ENCODE data around the gene C7orf25. TPM values are rescaled to one million over a fixed set of nuclear protein-coding genes. Genes with fewer than 3 reads are reported as not detected.

C7orf25 gene
- total RNA-seq, 1 donor from 2014 or later: 5.0 TPM

DNA sequence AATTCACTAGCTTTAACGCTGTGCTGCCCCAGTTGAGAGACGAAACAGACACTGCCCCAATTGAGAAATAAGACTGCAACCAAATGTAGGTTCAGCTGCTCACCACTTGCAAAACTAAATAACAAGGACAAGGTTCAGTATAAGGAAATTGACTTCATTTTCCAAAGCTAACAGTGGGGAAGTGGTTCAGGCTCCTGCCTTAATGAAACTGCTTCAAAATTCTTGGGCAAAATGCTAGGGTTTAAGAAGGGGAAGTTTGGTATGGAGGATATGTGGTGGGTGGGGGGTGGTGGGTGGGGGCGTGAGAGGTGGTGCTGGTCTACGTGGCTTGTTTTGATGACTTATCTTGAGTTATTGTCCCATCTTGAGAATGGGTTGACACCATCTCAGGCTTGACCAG, 42.1 kb upstream of the C7orf25 start:
- H3K4me1 Mint-ChIP-seq (ENCODE audit: unreplicated experiment): no peaks in the 10 kb centered on the region
- TF ChIP-seq, protein P1, sequence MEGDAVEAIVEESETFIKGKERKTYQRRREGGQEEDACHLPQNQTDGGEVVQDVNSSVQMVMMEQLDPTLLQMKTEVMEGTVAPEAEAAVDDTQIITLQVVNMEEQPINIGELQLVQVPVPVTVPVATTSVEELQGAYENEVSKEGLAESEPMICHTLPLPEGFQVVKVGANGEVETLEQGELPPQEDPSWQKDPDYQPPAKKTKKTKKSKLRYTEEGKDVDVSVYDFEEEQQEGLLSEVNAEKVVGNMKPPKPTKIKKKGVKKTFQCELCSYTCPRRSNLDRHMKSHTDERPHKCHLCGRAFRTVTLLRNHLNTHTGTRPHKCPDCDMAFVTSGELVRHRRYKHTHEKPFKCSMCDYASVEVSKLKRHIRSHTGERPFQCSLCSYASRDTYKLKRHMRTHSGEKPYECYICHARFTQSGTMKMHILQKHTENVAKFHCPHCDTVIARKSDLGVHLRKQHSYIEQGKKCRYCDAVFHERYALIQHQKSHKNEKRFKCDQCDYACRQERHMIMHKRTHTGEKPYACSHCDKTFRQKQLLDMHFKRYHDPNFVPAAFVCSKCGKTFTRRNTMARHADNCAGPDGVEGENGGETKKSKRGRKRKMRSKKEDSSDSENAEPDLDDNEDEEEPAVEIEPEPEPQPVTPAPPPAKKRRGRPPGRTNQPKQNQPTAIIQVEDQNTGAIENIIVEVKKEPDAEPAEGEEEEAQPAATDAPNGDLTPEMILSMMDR (IDR thresholded peaks at IDR 0.05; ENCODE audit: unreplicated experiment): no peak
- H3K36me3 Mint-ChIP-seq (ENCODE audit: low read depth, unreplicated experiment): no peaks in the 10 kb centered on the region
- H3K27ac Mint-ChIP-seq (ENCODE audit: unreplicated experiment): no peak overlapping the region
- no peak overlapping the region for H3K4me3 Mint-ChIP-seq (ENCODE audit: unreplicated experiment)
- DNase-seq (ENCODE audit: low spot score): no peak
- H3K9me3 Mint-ChIP-seq (ENCODE audit: unreplicated experiment): no peaks in the 10 kb centered on the region
- no peaks in the 10 kb centered on the region for H3K27me3 Mint-ChIP-seq (ENCODE audit: unreplicated experiment)

DNA sequence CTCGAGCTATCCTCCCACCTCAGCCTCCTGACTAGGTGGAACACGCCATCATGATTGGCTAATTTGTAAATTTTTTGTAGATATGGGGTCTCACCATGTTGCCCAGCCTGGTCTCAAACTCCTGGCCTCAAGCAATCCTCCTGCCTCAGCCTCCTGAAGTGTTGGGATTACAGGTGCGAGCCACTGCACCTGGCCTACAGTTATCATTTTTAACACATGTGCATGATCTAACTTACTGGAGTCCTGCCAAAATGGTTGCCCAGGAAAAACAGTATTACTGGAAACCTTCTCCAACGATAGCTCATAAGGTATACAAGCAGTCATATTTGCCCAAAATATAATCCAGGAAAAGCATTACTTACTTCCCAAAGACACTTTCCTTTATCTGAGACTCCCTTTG, 40.5 kb upstream of the C7orf25 start:
- no peak overlapping the region for H3K4me3 Mint-ChIP-seq (ENCODE audit: unreplicated experiment)
- H3K4me1 Mint-ChIP-seq (ENCODE audit: unreplicated experiment): no peaks in the 10 kb centered on the region
- H3K27me3 Mint-ChIP-seq (ENCODE audit: unreplicated experiment): no peaks in the 10 kb centered on the region
- DNase-seq (ENCODE audit: low spot score): no peak
- TF ChIP-seq, protein P1 (IDR thresholded peaks at IDR 0.05; ENCODE audit: unreplicated experiment): no peak
- H3K9me3 Mint-ChIP-seq (ENCODE audit: unreplicated experiment): no peaks in the 10 kb centered on the region
- no peak overlapping the region for H3K27ac Mint-ChIP-seq (ENCODE audit: unreplicated experiment)
- H3K36me3 Mint-ChIP-seq (ENCODE audit: low read depth, unreplicated experiment): no peaks in the 10 kb centered on the region

DNA sequence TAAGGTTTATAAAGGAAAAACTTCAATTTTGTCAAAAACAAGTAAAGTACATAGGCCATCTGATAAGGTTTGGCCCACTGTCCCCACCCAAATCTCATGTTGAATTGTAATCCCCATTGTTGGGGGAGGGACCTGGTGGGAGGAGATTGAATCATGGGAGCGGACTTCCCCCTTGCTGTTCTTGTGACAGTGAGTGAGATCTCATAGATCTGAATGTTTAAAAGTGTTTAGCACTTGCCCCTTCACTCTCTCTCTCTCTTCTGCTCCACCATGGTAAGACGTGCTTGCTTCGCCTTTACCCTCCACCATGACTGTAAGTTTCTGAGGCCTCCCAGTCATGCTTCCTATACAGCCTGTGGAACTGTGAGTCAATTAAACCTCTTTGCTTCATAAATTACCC, 38.5 kb upstream of the C7orf25 start:
- no peak for DNase-seq (ENCODE audit: low spot score)
- no peak overlapping the region for H3K4me3 Mint-ChIP-seq (ENCODE audit: unreplicated experiment)
- no peaks in the 10 kb centered on the region for H3K36me3 Mint-ChIP-seq (ENCODE audit: low read depth, unreplicated experiment)
- H3K9me3 Mint-ChIP-seq (ENCODE audit: unreplicated experiment): no peaks in the 10 kb centered on the region
- H3K27ac Mint-ChIP-seq (ENCODE audit: unreplicated experiment): no peak overlapping the region
- H3K4me1 Mint-ChIP-seq (ENCODE audit: unreplicated experiment): no peaks in the 10 kb centered on the region
- H3K27me3 Mint-ChIP-seq (ENCODE audit: unreplicated experiment): no peaks in the 10 kb centered on the region
- TF ChIP-seq, protein P1 (IDR thresholded peaks at IDR 0.05; ENCODE audit: unreplicated experiment): no peak

DNA sequence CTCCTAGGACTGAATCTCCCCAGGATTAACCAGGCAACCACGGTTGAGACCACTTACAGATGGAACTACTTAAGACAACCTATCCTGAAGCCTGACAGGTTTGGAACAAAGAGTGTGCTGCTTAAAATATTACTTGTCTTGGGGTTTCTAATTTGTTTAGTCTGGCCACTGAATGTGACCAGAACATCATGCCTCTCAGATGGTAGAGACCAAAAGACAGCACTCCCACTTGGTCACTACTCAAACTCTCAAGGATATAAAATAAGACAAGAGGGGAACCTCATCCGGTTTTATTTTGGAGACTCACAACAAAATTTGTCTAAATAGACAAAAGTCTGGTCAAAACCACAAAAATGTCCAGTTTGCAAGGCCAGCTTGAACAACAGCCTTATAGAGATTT, 35.7 kb upstream of the C7orf25 start:
- H3K36me3 Mint-ChIP-seq (ENCODE audit: low read depth, unreplicated experiment): no peaks in the 10 kb centered on the region
- H3K9me3 Mint-ChIP-seq (ENCODE audit: unreplicated experiment): no peaks in the 10 kb centered on the region
- TF ChIP-seq, protein P1 (IDR thresholded peaks at IDR 0.05; ENCODE audit: unreplicated experiment): no peak
- no peak overlapping the region for H3K27ac Mint-ChIP-seq (ENCODE audit: unreplicated experiment)
- peaks cover 2% of the 10 kb centered on the region for H3K27me3 Mint-ChIP-seq (ENCODE audit: unreplicated experiment)
- no peaks in the 10 kb centered on the region for H3K4me1 Mint-ChIP-seq (ENCODE audit: unreplicated experiment)
- no peak overlapping the region for H3K4me3 Mint-ChIP-seq (ENCODE audit: unreplicated experiment)
- no peak for DNase-seq (ENCODE audit: low spot score)

DNA sequence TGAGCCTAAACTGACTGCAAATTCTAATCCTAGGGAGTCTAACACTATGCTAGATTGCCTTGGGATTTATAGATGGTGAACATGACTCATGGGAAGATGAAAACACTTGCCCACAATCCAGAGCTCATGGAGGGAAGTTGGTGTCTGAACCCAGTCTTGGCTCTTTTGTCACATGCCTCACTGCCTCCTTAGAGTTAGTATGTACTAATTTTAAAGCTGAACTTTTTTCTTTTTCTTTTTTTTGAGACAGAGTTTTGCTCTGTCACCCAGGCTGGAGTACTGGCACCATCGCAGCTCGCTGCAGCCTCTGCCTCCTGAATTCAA, 34.7 kb upstream of the C7orf25 start:
- TF ChIP-seq, protein P1 (IDR thresholded peaks at IDR 0.05; ENCODE audit: unreplicated experiment): no peak
- Mint-ChIP-seq H3K27ac (ENCODE audit: unreplicated experiment) (no peak overlapping the region), H3K36me3 (ENCODE audit: low read depth, unreplicated experiment) (no peaks in the 10 kb centered on the region), H3K9me3 (ENCODE audit: unreplicated experiment) (no peaks in the 10 kb centered on the region), H3K27me3 (ENCODE audit: unreplicated experiment) (peaks cover 2% of the 10 kb centered on the region), H3K4me3 (ENCODE audit: unreplicated experiment) (no peak overlapping the region), H3K4me1 (ENCODE audit: unreplicated experiment) (no peaks in the 10 kb centered on the region)
- no peak for DNase-seq (ENCODE audit: low spot score)
